Right lobe of liver (tissue), 4 donors: ENCODE data around the gene F13A1.

Source experiments
- CTCF ChIP-seq, 4 donors: fragments of 200-600 bp in 3 of 4; fragments of 450-650 bp in 1 of 4; IDR thresholded peaks; one replicate each; pipeline versions ENCODE4 v1.5.1 to v1.8.0; 2016 to 2022; ENCODE audit warnings: antibody characterized with exemption in 4 of 4, mild to moderate bottlenecking in 2 of 4
- POLR2A ChIP-seq: fragments of 450-650 bp; IDR thresholded peaks from one replicate; pipeline ENCODE4 v1.6.1; 2017; ENCODE audit warnings: antibody characterized with exemption, mild to moderate bottlenecking
- donor health status: DM: no; HTN: no; CAD: no.
- donor health status: DM: no; HTN: no; CAD: no.
- donor health status: DM: no; HTN: yes; CAD: no.

DNA sequence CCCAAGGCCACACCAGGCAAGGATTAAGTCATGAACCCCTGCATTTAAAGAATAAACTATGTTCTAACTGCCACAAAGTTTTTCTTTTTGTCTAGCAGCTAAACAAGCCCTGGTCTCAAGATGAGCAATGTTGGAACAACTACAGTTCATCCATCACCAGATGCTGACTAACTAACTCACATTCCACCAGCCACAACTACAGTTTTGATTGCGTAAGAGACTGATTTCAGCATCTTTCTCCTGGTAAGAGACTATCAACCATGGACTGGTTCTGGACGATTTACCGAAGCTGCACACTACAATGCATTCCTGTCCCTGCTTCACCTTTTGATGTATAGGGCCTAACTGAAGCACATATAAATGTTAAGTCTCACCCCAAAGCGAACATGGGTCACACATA, 43.0 kb downstream of the F13A1 start:
- no peak for TF ChIP-seq CTCF (IDR thresholded peaks at IDR 0.05)
- no peak for TF ChIP-seq POLR2A
